H1 (cell line): ENCODE measurements around the gene SLX4IP. TPM values are rescaled to one million over a fixed set of nuclear protein-coding genes. Genes with fewer than 3 reads are reported as not detected.
A peak's percentile ranks its signal among the peaks of the same experiment; 100 is the strongest.

Experiments used
- ASH2L ChIP-seq: fragments of 200-600, 300-600 bp; sonication (generic); IDR thresholded peaks from one replicate; pipeline ENCODE4 v1.7.1; 2017; ENCODE audit warnings: low read length
- BRCA1 ChIP-seq: IDR thresholded peaks from 2 replicates; pipeline ENCODE4 v1.6.1; 2012; ENCODE audit warnings: low read depth, low read length, improper control_type of control experiment
- CHD7 ChIP-seq: fragments of 300-600 bp; sonication (generic); IDR thresholded peaks from 2 replicates; pipeline ENCODE4 v1.7.1; 2012; ENCODE audit warnings: low read length, moderate library complexity, mild to moderate bottlenecking, inconsistent platforms; ENCODE audit not compliant: insufficient replicate concordance
- NANOG ChIP-seq: IDR thresholded peaks from 2 replicates; pipeline ENCODE4 v1.6.1; 2011; ENCODE audit warnings: low read length, low read depth, mild to moderate bottlenecking, inconsistent platforms; ENCODE audit not compliant: insufficient read depth, poor library complexity, severe bottlenecking
- RNF2 ChIP-seq: fragments of 200-900, 300-1000 bp; sonication (generic); IDR thresholded peaks from 2 replicates; pipeline ENCODE4 v1.7.1; 2016; ENCODE audit warnings: borderline replicate concordance, low read depth, mild to moderate bottlenecking, antibody characterized with exemption, low read length; ENCODE audit not compliant: poor library complexity, severe bottlenecking; ENCODE audit errors: missing control alignments
- SP1 ChIP-seq: IDR thresholded peaks from 2 replicates; pipeline ENCODE4 v1.6.1; 2011; ENCODE audit warnings: low read depth, low read length
- polyA plus RNA-seq, 7 experiments: library from polyadenylated mRNA; depleted of rRNA in 3 of 7; stranded (reverse) in 5 of 7; unstranded in 2 of 7; fragments of >200 nt in 5 of 7; fragments of 200-250 nt in 2 of 7; gene quantifications; 1 replicate in 5 of 7; 2 replicates in 1 of 7; 4 replicates in 1 of 7; pipeline versions ENCODE4 v1.2.1 to v1.2.3, GENCODE V29; 2011 to 2013; ENCODE audit warnings: missing spikeins in 2 of 7, mixed read lengths in 2 of 7
- total RNA-seq: library from RNA; stranded (reverse); fragmentation: NEBNext Ultra II Directional; extraction: Animal tissue kit (Norgen Biotek cat#: 25700); gene quantifications from 2 replicates; pipeline ENCODE4 v1.2.1, GENCODE V29; 2021

SLX4IP gene
- total and polyA plus RNA-seq, 2 of the 8 experiments (the other 6 are each of a cell fraction or from before 2014, with no cell fraction given), result 2.4 to 8.7 TPM

DNA sequence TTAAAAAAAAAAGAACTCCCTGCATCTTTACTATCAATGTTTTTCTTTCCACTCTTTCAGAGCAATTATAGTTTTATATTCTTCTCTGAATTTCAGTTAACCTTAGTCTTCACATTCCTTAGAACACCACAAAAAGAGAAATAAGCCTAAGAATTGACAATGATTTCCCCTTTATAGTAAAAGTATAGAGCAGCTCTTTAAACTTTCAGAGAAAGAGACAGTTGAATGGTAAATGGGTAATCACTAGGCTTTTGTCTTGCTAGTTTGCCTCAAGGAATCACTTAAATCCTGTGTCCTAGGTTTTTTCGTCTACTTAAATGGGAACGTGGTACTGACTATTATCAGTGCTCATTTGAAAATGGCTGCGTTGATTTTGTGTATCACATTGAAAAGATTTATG lies 31.8 kb downstream of the SLX4IP start (continued):
- peak; percentile 78 for TF ChIP-seq CHD7
- peak; percentile 33 for TF ChIP-seq NANOG
- no peak for TF ChIP-seq RNF2
- TF ChIP-seq BRCA1, result no peak
- no peak for TF ChIP-seq ASH2L
- TF ChIP-seq SP1, result no peak
